Astrocyte (in vitro differentiated cells and primary cell): Measurements from ENCODE around the gene CIDEC. TPM values are rescaled to one million over a fixed set of nuclear protein-coding genes. Genes with fewer than 3 reads are reported as not detected.
A peak's percentile ranks its signal among the peaks of the same experiment; 100 is the strongest.

ENCODE experiments used
- DNase-seq: peaks from one replicate; pipeline ENCODE4 v3.0.0-alpha.2; 2010; ENCODE audit warnings: low read depth
- FAIRE-seq: peaks from 2 replicates; lab custom pipeline; 2011; peaks lifted over from hg19 to GRCh38; lab: Jason Lieb, UNC
- H2AFZ ChIP-seq: 2 replicates; pipeline ENCODE4 v1.6.0; 2012; ENCODE audit warnings: low read depth, low read length, inconsistent platforms
- H3K27ac ChIP-seq: 2 replicates; pipeline ENCODE4 v1.5.1; 2011; ENCODE audit warnings: low read depth, low read length, inconsistent platforms
- H3K27me3 ChIP-seq: 2 replicates; pipeline ENCODE4 v1.6.0; 2011; ENCODE audit warnings: low read length, inconsistent platforms; ENCODE audit not compliant: insufficient read depth
- H3K36me3 ChIP-seq: 2 replicates; pipeline ENCODE4 v1.5.1; 2011; ENCODE audit warnings: low read length, inconsistent platforms; ENCODE audit not compliant: insufficient read depth
- H3K4me1 ChIP-seq: 2 replicates; pipeline ENCODE4 v1.5.1; 2011; ENCODE audit warnings: low read length, inconsistent platforms; ENCODE audit not compliant: insufficient read depth
- H3K4me2 ChIP-seq: 2 replicates; pipeline ENCODE4 v1.6.0; 2012; ENCODE audit warnings: low read length, inconsistent platforms
- H3K4me3 ChIP-seq: 2 replicates; pipeline ENCODE4 v1.5.1; 2011; ENCODE audit warnings: low read depth, mild to moderate bottlenecking, low read length, inconsistent platforms; ENCODE audit not compliant: insufficient read depth
- H3K79me2 ChIP-seq: 2 replicates; pipeline ENCODE4 v1.6.0; 2012; ENCODE audit warnings: mild to moderate bottlenecking, low read length, inconsistent platforms; ENCODE audit not compliant: insufficient read depth
- H3K9ac ChIP-seq: 2 replicates; pipeline ENCODE4 v1.6.0; 2012; ENCODE audit warnings: mild to moderate bottlenecking, low read length, inconsistent platforms
- H3K9me3 ChIP-seq: 2 replicates; pipeline ENCODE4 v1.5.1; 2012; ENCODE audit warnings: low read depth, mild to moderate bottlenecking, low read length, inconsistent platforms; ENCODE audit not compliant: insufficient read depth
- H4K20me1 ChIP-seq: 2 replicates; pipeline ENCODE4 v1.6.0; 2012; ENCODE audit warnings: low read length, inconsistent platforms; ENCODE audit not compliant: insufficient read depth
- H3K27ac Mint-ChIP-seq: one replicate; pipeline ENCODE4 v1.8.0; 2021; ENCODE audit warnings: mild to moderate bottlenecking, mixed read lengths; ENCODE audit not compliant: unreplicated experiment
- H3K27me3 Mint-ChIP-seq: one replicate; pipeline ENCODE4 v1.8.0; 2021; ENCODE audit warnings: low read depth, mixed read lengths; ENCODE audit not compliant: unreplicated experiment
- H3K36me3 Mint-ChIP-seq: one replicate; pipeline ENCODE4 v1.8.0; 2021; ENCODE audit warnings: low read depth, mixed read lengths; ENCODE audit not compliant: unreplicated experiment
- H3K4me1 Mint-ChIP-seq: one replicate; pipeline ENCODE4 v1.8.0; 2021; ENCODE audit warnings: low read depth, mixed read lengths; ENCODE audit not compliant: unreplicated experiment
- H3K4me3 Mint-ChIP-seq: one replicate; pipeline ENCODE4 v1.8.0; 2021; ENCODE audit warnings: mild to moderate bottlenecking, moderate library complexity, mixed read lengths; ENCODE audit not compliant: unreplicated experiment
- H3K9me3 Mint-ChIP-seq: one replicate; pipeline ENCODE4 v1.8.0; 2021; ENCODE audit warnings: mild to moderate bottlenecking, mixed read lengths; ENCODE audit not compliant: unreplicated experiment
- EZH2 ChIP-seq: IDR thresholded peaks from 2 replicates; pipeline ENCODE4 v1.6.1; 2012; ENCODE audit warnings: mild to moderate bottlenecking, low read length, inconsistent platforms; ENCODE audit not compliant: insufficient read depth
- total RNA-seq: library from RNA; stranded (reverse); gene quantifications from 2 replicates; pipeline ENCODE4 v1.2.1, GENCODE V29; 2021
- TF ChIP-seq, protein P1 (sequence below): IDR thresholded peaks from 2 replicates; pipeline ENCODE4 v1.5.1; 2011; ENCODE audit warnings: low read depth, mild to moderate bottlenecking, inconsistent platforms, low read length, moderate library complexity; ENCODE audit not compliant: insufficient read depth

CIDEC gene
- total RNA-seq, 1 donor from 2014 or later = not detected

DNA sequence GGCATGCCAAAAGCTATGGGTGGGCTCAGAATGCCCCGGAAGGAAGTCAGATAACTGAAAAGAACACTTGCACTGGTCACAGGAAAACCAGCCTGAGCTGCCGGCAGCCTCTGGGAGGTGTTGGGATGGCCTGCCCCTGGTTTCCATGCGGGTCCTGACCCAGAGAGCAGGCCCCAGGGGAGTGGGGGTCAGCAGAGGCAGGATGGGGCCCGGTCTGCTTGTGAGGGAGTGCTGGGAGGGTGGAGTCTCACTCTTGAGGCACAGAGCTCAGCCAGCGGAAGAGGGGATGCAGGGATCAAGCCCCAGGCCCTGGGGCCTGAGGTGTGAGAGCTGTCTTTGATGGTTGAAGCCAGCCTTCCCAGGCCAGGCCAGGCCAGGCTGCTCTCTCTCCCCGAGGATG is 33.8 kb downstream of the CIDEC start:
- Histone ChIP-seq H3K27me3 (no peaks in the 10 kb centered on the region), H4K20me1 (peaks cover 9% of the 10 kb centered on the region), H3K9ac (no peak overlapping the region), H3K4me1 (peaks cover 7% of the 10 kb centered on the region), H3K79me2 (peaks cover 4% of the 10 kb centered on the region), H3K9me3 (no peaks in the 10 kb centered on the region), H3K27ac (no peak overlapping the region), H3K4me2 (no peak overlapping the region), H3K4me3 (no peak overlapping the region), H3K36me3 (peaks cover 7% of the 10 kb centered on the region), H2AFZ (no peak overlapping the region)
- H3K27me3 Mint-ChIP-seq = peaks cover 3% of the 10 kb centered on the region
- H3K27ac Mint-ChIP-seq = no peak overlapping the region
- no peaks in the 10 kb centered on the region for H3K9me3 Mint-ChIP-seq
- DNase-seq (no peak), FAIRE-seq (no peak)
- H3K36me3 Mint-ChIP-seq = peaks cover 2% of the 10 kb centered on the region
- TF ChIP-seq EZH2 = no peak
- TF ChIP-seq, protein P1, sequence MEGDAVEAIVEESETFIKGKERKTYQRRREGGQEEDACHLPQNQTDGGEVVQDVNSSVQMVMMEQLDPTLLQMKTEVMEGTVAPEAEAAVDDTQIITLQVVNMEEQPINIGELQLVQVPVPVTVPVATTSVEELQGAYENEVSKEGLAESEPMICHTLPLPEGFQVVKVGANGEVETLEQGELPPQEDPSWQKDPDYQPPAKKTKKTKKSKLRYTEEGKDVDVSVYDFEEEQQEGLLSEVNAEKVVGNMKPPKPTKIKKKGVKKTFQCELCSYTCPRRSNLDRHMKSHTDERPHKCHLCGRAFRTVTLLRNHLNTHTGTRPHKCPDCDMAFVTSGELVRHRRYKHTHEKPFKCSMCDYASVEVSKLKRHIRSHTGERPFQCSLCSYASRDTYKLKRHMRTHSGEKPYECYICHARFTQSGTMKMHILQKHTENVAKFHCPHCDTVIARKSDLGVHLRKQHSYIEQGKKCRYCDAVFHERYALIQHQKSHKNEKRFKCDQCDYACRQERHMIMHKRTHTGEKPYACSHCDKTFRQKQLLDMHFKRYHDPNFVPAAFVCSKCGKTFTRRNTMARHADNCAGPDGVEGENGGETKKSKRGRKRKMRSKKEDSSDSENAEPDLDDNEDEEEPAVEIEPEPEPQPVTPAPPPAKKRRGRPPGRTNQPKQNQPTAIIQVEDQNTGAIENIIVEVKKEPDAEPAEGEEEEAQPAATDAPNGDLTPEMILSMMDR = no peak
- no peak overlapping the region for H3K4me3 Mint-ChIP-seq
- H3K4me1 Mint-ChIP-seq = no peaks in the 10 kb centered on the region

DNA sequence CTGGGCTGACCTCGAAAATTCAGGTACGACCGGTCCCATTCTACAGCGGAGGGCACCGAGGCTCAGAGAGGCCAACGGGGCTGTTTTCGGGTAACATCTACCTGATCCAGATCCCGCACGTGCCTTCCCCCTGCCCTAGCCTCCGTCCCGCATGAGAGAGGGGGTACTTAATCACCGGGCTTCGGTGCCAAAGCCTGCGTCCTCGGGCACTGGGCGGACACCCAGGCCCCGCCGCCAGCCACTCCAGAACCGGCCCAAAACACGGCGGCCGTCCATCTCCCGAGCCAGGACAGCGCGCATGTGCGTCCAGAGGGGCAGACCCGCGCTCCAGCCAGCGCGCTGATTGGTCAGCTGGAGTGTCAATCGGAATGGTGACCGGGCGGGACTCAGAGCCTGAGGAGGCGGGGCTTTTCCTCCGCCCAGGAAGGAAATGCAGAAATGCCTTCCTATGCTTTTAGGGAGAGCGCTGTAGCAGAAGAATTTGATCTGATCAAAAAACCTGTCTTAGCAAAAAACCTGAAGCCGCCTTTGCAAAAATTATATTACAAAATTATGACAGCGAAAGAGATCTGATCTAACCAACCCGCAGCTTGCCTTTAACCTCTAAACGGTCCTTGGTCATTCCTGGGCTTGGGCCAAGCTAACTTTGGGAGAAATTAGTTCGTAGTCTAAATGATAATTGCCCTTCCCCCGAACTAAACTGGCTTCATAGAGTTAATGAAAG is 36.2 kb downstream of the CIDEC start, which contains the start of gene RPUSD3:
Gene RPUSD3 (minus strand): TSS at position 294 of the 724 bp plus-strand sequence. CDS start 18 bp downstream, at position 276.
- no peak for FAIRE-seq
- TF ChIP-seq, protein P1 = no peak
- no peak for TF ChIP-seq EZH2
- H3K4me3 ChIP-seq = peak within 1 kb of the TSS; percentile 83
- peaks cover 4% of the 10 kb centered on the region for H3K79me2 ChIP-seq
- H3K4me1 ChIP-seq = peaks cover 7% of the 10 kb centered on the region
- H3K4me1 Mint-ChIP-seq = no peaks in the 10 kb centered on the region
- peaks cover 12% of the 10 kb centered on the region for H3K36me3 Mint-ChIP-seq
- H3K27me3 Mint-ChIP-seq = no peaks in the 10 kb centered on the region
- H3K27ac ChIP-seq = peak within 1 kb of the TSS; percentile 26
- peaks cover 9% of the 10 kb centered on the region for H4K20me1 ChIP-seq
- no peaks in the 10 kb centered on the region for H3K9me3 ChIP-seq
- no peaks in the 10 kb centered on the region for H3K27me3 ChIP-seq
- H3K9ac ChIP-seq = peak within 1 kb of the TSS; percentile 83
- peak within 1 kb of the TSS; percentile 54 for H3K27ac Mint-ChIP-seq
- H3K36me3 ChIP-seq = peaks cover 12% of the 10 kb centered on the region
- H3K4me3 Mint-ChIP-seq = peak within 1 kb of the TSS; percentile 96
- DNase-seq = peak; percentile 87
- H3K9me3 Mint-ChIP-seq = no peaks in the 10 kb centered on the region
- H3K4me2 ChIP-seq = peak within 1 kb of the TSS; percentile 94
- H2AFZ ChIP-seq = peak within 1 kb of the TSS; percentile 90

DNA sequence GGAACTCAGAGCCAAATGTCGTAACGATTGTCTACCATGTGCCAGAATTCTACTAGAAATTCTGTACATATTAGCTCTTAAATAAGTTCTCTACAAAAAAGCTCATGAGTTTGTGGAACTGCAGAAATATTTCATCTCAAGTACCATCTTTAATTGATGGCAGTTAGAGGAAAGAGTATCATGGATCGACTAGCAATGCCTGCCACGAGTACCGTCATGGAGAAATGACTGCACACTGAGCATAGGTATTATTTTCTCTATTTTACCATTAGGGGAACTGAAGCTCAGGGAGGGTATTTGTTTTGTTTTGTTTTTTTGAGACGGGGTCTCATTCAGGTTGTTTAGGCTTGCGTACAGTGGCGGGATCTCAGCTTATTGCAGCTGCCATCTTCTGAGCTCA is 39.0 kb downstream of the CIDEC start:
- H3K4me1 Mint-ChIP-seq = peaks cover 2% of the 10 kb centered on the region
- no peak overlapping the region for H3K9ac ChIP-seq
- H3K27me3 Mint-ChIP-seq = no peaks in the 10 kb centered on the region
- no peaks in the 10 kb centered on the region for H3K27me3 ChIP-seq
- H3K4me3 ChIP-seq = no peak overlapping the region
- no peak for TF ChIP-seq EZH2
- TF ChIP-seq, protein P1 = no peak
- H3K79me2 ChIP-seq = peaks cover 4% of the 10 kb centered on the region
- no peak overlapping the region for H3K27ac Mint-ChIP-seq
- DNase-seq (no peak), FAIRE-seq (no peak)
- no peaks in the 10 kb centered on the region for H3K9me3 Mint-ChIP-seq
- H4K20me1 ChIP-seq = peaks cover 9% of the 10 kb centered on the region
- peaks cover 7% of the 10 kb centered on the region for H3K4me1 ChIP-seq
- no peak overlapping the region for H2AFZ ChIP-seq
- H3K36me3 Mint-ChIP-seq = peaks cover 17% of the 10 kb centered on the region
- no peak overlapping the region for H3K27ac ChIP-seq
- H3K36me3 ChIP-seq = peaks cover 12% of the 10 kb centered on the region
- H3K9me3 ChIP-seq = no peaks in the 10 kb centered on the region
- no peak overlapping the region for H3K4me3 Mint-ChIP-seq
- H3K4me2 ChIP-seq = no peak overlapping the region
